Activated CD8-positive, alpha-beta T cell treated with anti-CD3 and anti-CD28 coated beads, Interleukin-2, amount 10 ng/mL, durations not matched to agents 7 days and 5 days (primary cell): ENCODE results near the gene SRPK2. TPM values are rescaled to one million over a fixed set of nuclear protein-coding genes. Genes with fewer than 3 reads are reported as not detected.
"Not testable (repeated sequence)": the region's sequence is repeated elsewhere in the genome, so short reads cannot be mapped to it uniquely, and the experiment has no call there.

Experiments
- ATAC-seq: fragments of 150-1000 bp; cut with Tn5 transposase; one replicate; pipeline ENCODE4 v1.10.0; 2021; ENCODE audit warnings: moderate library complexity
- CTCF ChIA-PET: fragments of 350-600 bp; sonication (Branson Sonifier 250); formaldehyde crosslinking; loops from one replicate; lab custom pipeline; 2021; ENCODE audit warnings: antibody characterized with exemption; lab: Charles Lee
- POLR2A ChIA-PET: fragments of 350-600 bp; sonication (Branson Sonifier 250); formaldehyde crosslinking; loops from one replicate; lab custom pipeline; 2021; ENCODE audit warnings: antibody characterized with exemption; lab: Charles Lee
- DNase-seq: peaks from one replicate; pipeline ENCODE4 v3.0.0-alpha.2; 2020
- H3K27ac Mint-ChIP-seq: one replicate; pipeline ENCODE4 v1.8.0; 2021; ENCODE audit warnings: mild to moderate bottlenecking, mixed read lengths
- H3K27me3 Mint-ChIP-seq: one replicate; pipeline ENCODE4 v1.8.0; 2021; ENCODE audit warnings: low read depth, mixed read lengths
- H3K36me3 Mint-ChIP-seq: one replicate; pipeline ENCODE4 v1.8.0; 2021; ENCODE audit warnings: low read depth, mixed read lengths
- H3K4me1 Mint-ChIP-seq: one replicate; pipeline ENCODE4 v1.8.0; 2021; ENCODE audit warnings: low read depth, mixed read lengths
- H3K4me3 Mint-ChIP-seq: one replicate; pipeline ENCODE4 v1.8.0; 2021; ENCODE audit warnings: mild to moderate bottlenecking, mixed read lengths
- H3K9me3 Mint-ChIP-seq: one replicate; pipeline ENCODE4 v1.8.0; 2022; ENCODE audit warnings: mixed read lengths; ENCODE audit not compliant: insufficient read depth
- total RNA-seq, 2 experiments: library from RNA; stranded (reverse); gene quantifications; one replicate each; pipeline ENCODE4 v1.2.3, GENCODE V29; 2021

SRPK2 gene
- total RNA-seq, 2 experiments from 2014 or later: 34.5 to 35.9 TPM

- ChIA-PET POLR2A (no interaction called here), CTCF (interaction anchor here (1.0 to 3.2 kb wide), 5 partner anchors 12 to 166 kb away, joined by 3 to 23 read pairs (median 4); no protein-coding TSS in a partner anchor)
- Mint-ChIP-seq H3K27me3 (no peaks in the 10 kb centered on the region), H3K27ac (peak overlapping the region; percentile 14), H3K4me1 (peaks cover 49% of the 10 kb centered on the region), H3K36me3 (peaks cover under 1% of the 10 kb centered on the region), H3K9me3 (no peaks in the 10 kb centered on the region), H3K4me3 (no peak overlapping the region)
- no peak for DNase-seq
- ATAC-seq: peak; percentile 50
Observed at GRCh38 chr7:105309235-105310169, 79.2 kb downstream of the SRPK2 start.

- peaks cover 60% of the 10 kb centered on the region for H3K4me1 Mint-ChIP-seq
Observed at GRCh38 chr7:105307163-105307672, 81.5 kb downstream of the SRPK2 start.

DNA sequence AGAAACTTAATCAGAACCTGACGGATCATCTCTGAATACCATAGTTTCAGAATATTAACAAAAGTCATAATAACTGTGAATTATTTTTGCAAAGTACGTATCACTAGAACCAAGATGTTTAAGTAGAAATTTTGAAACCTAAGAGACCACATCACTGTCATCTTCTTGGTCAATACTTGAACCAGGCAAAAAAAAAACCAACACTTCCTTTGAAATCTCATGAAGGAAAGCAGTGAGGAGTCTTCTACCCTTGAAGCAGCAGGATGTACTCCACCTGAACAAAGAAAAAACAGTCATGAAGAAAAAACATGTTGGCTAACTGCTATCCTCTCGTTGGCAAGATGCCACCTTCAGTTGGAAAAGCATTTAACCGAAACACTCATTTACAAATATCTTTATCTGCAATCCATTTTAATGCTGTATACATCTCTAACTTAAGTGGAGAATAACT is 82.4 kb downstream of the SRPK2 start:
- POLR2A ChIA-PET: no interaction called here
- Mint-ChIP-seq H3K9me3 (no peaks in the 10 kb centered on the region), H3K4me3 (peak overlapping the region; percentile 44), H3K27ac (peak overlapping the region; percentile 78), H3K4me1 (peaks cover 60% of the 10 kb centered on the region), H3K27me3 (no peaks in the 10 kb centered on the region), H3K36me3 (peaks cover 8% of the 10 kb centered on the region)
- ATAC-seq: peak; percentile 59
- CTCF ChIA-PET: interaction anchor here (3.2 kb wide), 1 partner anchor 9 kb away, joined by 23 read pairs; no protein-coding TSS in a partner anchor
- DNase-seq: no peak

More at GRCh38 chr7:105307163-105307672, 81.5 kb downstream of the SRPK2 start:
- ChIA-PET CTCF (interaction anchor here (3.2 kb wide), 1 partner anchor 10 kb away, joined by 23 read pairs; no protein-coding TSS in a partner anchor), POLR2A (no interaction called here)
- Mint-ChIP-seq H3K9me3 (no peaks in the 10 kb centered on the region), H3K36me3 (peaks cover 4% of the 10 kb centered on the region), H3K27me3 (no peaks in the 10 kb centered on the region), H3K27ac (no peak overlapping the region), H3K4me3 (no peak overlapping the region)
- DNase-seq (no peak), ATAC-seq (no peak)

- H3K36me3 Mint-ChIP-seq: peaks cover 10% of the 10 kb centered on the region
- no peaks in the 10 kb centered on the region for H3K27me3 Mint-ChIP-seq
- no peaks in the 10 kb centered on the region for H3K9me3 Mint-ChIP-seq
- ChIA-PET POLR2A (no interaction called here), CTCF (no interaction called here)
- DNase-seq (no peak), ATAC-seq (no peak)
- H3K4me3 Mint-ChIP-seq: no peak overlapping the region
- no peak overlapping the region for H3K27ac Mint-ChIP-seq
- H3K4me1 Mint-ChIP-seq: peaks cover 61% of the 10 kb centered on the region
Observed at GRCh38 chr7:105305633-105306032, 83.1 kb downstream of the SRPK2 start.

DNA sequence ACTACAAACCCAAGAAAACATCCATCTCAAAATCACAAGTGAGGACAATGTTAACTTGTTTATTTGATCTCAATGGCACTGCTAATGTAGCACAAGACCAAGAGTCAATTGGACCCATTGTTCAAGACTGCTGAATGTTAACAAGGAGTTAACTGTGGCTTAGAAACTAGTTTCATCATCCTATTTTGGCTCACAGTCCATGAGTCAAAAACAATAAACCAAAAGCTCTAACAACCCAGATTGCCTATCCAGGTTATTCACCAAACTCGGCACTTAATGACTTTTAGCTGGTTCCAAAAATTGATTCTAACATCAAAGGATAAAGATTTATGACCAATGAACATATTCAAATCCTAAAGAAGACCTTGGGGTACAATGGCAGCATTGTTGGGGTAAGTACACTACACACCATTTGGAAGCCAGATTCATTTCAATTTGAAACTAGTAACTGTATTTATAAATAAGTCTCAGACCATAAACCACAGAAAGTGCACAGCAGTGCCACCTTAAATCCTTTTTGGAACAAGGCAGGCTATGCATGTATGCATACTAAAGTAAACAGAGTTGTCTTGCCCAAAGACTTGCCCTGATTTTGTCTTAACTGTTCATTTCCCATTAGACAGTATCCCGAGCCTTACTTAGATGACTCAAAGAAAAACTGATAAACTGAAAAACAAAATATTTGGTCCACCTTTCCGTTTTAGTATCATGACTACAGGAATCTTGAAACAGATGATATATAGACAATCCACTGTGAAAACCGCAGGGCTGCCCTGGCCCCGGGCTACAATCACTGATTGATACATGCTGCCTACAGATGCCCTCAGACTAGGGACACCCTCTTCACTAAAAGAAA is 84.5 kb downstream of the SRPK2 start:
- ATAC-seq (peak; percentile 13), DNase-seq (no peak)
- H3K4me3 Mint-ChIP-seq: no peak overlapping the region
- ChIA-PET CTCF (interaction anchor here (1.0 kb wide), 1 partner anchor 30 kb away, joined by 3 read pairs; no protein-coding TSS in a partner anchor), POLR2A (no interaction called here)
- H3K36me3 Mint-ChIP-seq: peaks cover 15% of the 10 kb centered on the region
- H3K9me3 Mint-ChIP-seq: no peaks in the 10 kb centered on the region
- H3K27ac Mint-ChIP-seq: peak overlapping the region; percentile 57
- H3K27me3 Mint-ChIP-seq: no peaks in the 10 kb centered on the region
- H3K4me1 Mint-ChIP-seq: peaks cover 61% of the 10 kb centered on the region

DNA sequence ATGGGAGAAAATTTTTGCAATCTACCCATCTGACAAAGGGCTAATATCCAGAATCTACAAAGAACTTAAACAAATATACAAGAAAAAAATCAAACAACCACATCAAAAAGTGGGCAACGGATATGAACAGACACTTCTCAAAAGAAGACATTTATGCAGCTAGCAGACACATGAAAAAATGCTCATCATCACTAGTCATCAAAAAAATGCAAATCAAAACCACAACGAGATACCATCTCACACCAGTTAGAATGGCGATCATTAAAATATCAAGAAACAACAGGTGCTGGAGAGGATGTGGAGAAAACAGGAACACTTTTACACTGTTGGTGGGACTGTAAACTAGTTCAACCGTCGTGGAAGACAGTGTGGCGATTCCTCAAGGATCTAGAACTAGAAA is 88.1 kb downstream of the SRPK2 start:
- H3K36me3 Mint-ChIP-seq: peaks cover 15% of the 10 kb centered on the region
- POLR2A ChIA-PET: interaction anchor here (0.6 kb wide), 2 partner anchors 24 to 1956 kb away, joined by 3 read pairs; partner anchors contain the start of gene DNAJC2
- CTCF ChIA-PET, ATAC-seq, H3K9me3 Mint-ChIP-seq, H3K27me3 Mint-ChIP-seq: not testable (repeated sequence)
- H3K4me1 Mint-ChIP-seq: peaks cover 69% of the 10 kb centered on the region
- peak overlapping the region; percentile 30 for H3K4me3 Mint-ChIP-seq
- DNase-seq: peak; percentile 35
- H3K27ac Mint-ChIP-seq: peak overlapping the region; percentile 84

- Mint-ChIP-seq H3K9me3 (no peaks in the 10 kb centered on the region), H3K27me3 (no peaks in the 10 kb centered on the region), H3K36me3 (peaks cover 11% of the 10 kb centered on the region), H3K4me3 (peak overlapping the region; percentile 53), H3K4me1 (peaks cover 55% of the 10 kb centered on the region), H3K27ac (peak overlapping the region; percentile 76)
- peak; percentile 33 for DNase-seq
- ChIA-PET POLR2A (interaction anchor here (0.6 to 1.2 kb wide), 5 partner anchors 36 to 284 kb away, joined by 3 to 4 read pairs (median 3); no protein-coding TSS in a partner anchor), CTCF (interaction anchor here (0.8 to 3.9 kb wide), 2 partner anchors 9 to 20 kb away, joined by 3 to 23 read pairs; no protein-coding TSS in a partner anchor)
- peak; percentile 77 for ATAC-seq
Observed at GRCh38 chr7:105298439-105298894, 90.3 kb downstream of the SRPK2 start.

GRCh38 chr7:105297985-105298384 is 90.7 kb downstream of the SRPK2 start:
- Mint-ChIP-seq H3K27ac (peak overlapping the region; percentile 76), H3K27me3 (no peaks in the 10 kb centered on the region), H3K9me3 (no peaks in the 10 kb centered on the region), H3K4me1 (peaks cover 55% of the 10 kb centered on the region), H3K4me3 (peak overlapping the region; percentile 53), H3K36me3 (peaks cover 11% of the 10 kb centered on the region)
- DNase-seq (no peak), ATAC-seq (peak; percentile 10)
- ChIA-PET POLR2A (interaction anchor here (0.6 to 1.2 kb wide), 6 partner anchors 30 to 353 kb away, joined by 3 to 4 read pairs (median 4); no protein-coding TSS in a partner anchor), CTCF (interaction anchor here (0.8 to 3.9 kb wide), 3 partner anchors 10 to 30 kb away, joined by 3 to 23 read pairs (median 5); no protein-coding TSS in a partner anchor)

DNA sequence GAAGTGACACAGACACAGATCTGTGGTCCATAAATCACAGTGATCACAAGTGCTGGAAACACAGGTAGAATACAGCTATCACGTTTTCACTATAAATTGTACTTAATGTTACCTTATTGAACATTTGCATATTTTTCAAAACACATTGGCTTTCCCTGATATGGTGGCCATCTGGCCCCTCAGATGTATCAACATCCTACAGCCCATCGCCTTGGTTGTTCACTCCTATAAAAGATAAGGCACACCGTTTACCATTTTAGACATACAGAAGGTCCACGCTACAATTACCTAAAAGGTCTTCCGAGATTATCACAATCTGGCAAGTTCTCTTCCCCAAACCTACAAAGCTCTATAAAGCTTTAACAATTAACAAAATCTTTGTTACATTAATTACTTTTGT is 91.4 kb downstream of the SRPK2 start:
- Mint-ChIP-seq H3K27me3 (no peaks in the 10 kb centered on the region), H3K9me3 (no peaks in the 10 kb centered on the region), H3K36me3 (peaks cover 11% of the 10 kb centered on the region), H3K4me1 (peaks cover 55% of the 10 kb centered on the region), H3K27ac (no peak overlapping the region), H3K4me3 (no peak overlapping the region)
- ChIA-PET POLR2A (interaction anchor here (0.9 to 1.3 kb wide), 4 partner anchors 17 to 352 kb away, joined by 3 to 4 read pairs (median 4); no protein-coding TSS in a partner anchor), CTCF (interaction anchor here (0.8 to 3.9 kb wide), 4 partner anchors 11 to 154 kb away, joined by 3 to 23 read pairs (median 4); no protein-coding TSS in a partner anchor)
- DNase-seq (no peak), ATAC-seq (no peak)

- Mint-ChIP-seq H3K4me1 (peaks cover 50% of the 10 kb centered on the region), H3K4me3 (no peak overlapping the region), H3K36me3 (peaks cover 8% of the 10 kb centered on the region), H3K9me3 (no peaks in the 10 kb centered on the region), H3K27ac (peak overlapping the region; percentile 46), H3K27me3 (no peaks in the 10 kb centered on the region)
- no peak for DNase-seq
- POLR2A ChIA-PET: interaction anchor here (0.5 to 1.3 kb wide), 2 partner anchors 16 to 28 kb away, joined by 3 read pairs; no protein-coding TSS in a partner anchor
- no peak for ATAC-seq
- CTCF ChIA-PET: interaction anchor here (0.8 to 3.9 kb wide), 5 partner anchors 11 to 154 kb away, joined by 3 to 23 read pairs (median 5); no protein-coding TSS in a partner anchor
Observed at GRCh38 chr7:105296491-105296890, 92.2 kb downstream of the SRPK2 start.
